CD4-positive, alpha-beta T cell treated with Interleukin-10 for 1 hour (primary cell): Measurements from ENCODE around the gene KCTD3.

Experiments used
- DNase-seq: peaks from one replicate; pipeline ENCODE4 v3.0.0-alpha.2; 2020

KCTD3 gene

GRCh38 chr1:215557992-215558626 is 9.0 kb upstream of the KCTD3 start:
- DNase-seq, result no peak

DNA sequence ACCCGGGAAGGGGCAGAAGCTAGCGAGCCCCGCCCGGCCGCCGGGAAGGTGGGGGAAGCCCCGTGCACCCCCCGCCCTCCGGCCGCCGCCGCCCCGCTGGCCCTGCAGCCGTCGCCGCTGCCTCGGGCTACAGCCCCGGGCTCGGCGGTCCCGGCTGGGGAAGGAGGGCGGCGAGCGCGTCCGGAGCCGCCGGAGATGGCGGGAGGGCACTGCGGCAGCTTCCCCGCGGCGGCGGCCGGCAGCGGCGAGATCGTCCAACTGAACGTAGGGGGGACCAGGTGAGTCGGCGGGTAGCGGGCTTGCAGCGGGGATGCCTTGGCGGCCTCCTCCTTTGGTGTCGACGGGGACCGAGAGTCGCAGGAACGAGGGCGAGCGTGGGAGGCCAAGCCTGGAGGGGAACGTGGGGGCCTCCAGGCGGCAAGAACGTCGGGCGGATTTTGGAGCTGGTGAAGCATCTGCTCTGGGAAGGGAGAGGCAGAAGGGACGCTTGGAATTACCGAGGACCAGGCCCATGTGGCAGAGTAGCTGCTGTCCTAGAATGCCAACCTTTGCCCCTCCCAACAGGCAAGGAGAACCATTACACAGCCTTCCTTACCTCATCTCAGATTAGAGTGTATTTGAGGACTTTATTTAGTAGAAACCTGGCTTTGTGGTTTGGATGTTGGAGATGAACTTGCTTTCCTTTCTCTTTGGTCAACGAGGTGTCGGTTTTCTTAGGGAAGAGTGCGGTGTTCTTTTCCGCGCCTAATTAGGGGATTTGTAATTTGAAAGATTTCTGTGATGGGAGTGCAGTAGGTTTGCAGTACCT is 591 bp downstream of the KCTD3 start:
- DNase-seq, result peak; percentile 4

DNA sequence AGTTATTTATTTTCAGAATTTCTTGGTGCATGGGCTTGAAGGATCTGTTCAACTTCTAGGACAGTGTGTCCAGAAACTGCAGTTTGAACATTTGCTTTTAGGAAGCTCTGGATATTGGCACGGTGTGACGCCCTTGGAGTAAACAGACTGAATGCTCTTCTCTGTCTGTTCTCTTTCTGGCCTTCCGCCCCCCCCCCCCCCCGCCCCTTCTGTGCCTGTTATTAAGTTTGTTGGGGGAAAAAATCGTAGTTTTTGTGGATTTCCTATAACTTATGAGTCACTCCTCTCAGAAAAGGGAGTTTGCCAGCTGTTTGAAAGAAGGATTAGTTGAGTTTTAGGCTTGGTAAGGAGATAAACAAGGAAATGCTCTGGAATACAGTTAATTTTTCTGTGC is 1.2 kb downstream of the KCTD3 start:
- DNase-seq, result no peak

DNA sequence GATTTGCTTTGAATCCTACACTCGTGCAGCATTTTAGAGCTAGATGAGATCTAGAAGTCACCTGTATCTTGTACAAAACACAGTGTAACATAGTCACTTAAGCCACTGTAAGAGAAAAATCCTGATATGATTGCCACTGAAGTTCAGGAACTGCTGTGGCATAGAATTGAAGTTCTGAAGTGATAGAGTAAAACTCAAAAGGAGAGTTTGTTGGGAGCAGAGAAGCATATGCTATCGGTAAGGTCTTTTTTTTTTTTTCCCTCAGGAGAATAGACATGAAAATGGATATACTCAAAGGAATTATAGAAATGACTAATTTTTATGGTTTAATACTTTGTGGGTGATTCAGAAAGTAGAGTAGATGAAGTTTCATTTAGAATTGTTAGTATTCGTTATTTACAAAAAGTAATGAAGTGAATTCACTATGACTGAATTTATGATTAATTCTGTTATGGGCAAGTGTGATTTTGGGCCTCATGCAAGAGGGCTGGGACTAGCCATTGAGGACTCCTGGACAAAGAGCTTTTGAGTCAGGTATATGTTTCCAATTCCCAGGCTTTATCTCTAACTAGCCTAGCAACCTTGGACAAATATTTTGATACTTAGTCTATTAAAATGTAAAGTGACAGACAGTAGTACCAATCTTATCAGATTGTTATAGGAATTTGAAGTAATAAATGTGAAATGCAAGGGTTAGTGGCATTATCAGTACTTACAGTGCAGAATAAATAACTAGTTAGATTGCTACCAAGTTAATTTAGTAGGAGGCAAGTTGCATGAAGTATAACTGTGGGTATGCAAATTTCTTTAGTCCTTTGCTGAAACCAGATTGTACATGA is 3.1 kb downstream of the KCTD3 start:
- no peak for DNase-seq

- DNase-seq, result no peak
These were observed 14.8 kb downstream of the KCTD3 start for GRCh38 chr1:215581896-215582295.

- no peak for DNase-seq
These were observed 16.2 kb downstream of the KCTD3 start for GRCh38 chr1:215583185-215583749.

GRCh38 chr1:215584389-215584788 is 17.3 kb downstream of the KCTD3 start:
- DNase-seq, result no peak

- no peak for DNase-seq
These were observed 22.7 kb downstream of the KCTD3 start for GRCh38 chr1:215589650-215590435.

GRCh38 chr1:215590779-215591491 is 23.8 kb downstream of the KCTD3 start:
- no peak for DNase-seq

- no peak for DNase-seq
These were observed 27.5 kb downstream of the KCTD3 start for GRCh38 chr1:215594640-215595039.

DNA sequence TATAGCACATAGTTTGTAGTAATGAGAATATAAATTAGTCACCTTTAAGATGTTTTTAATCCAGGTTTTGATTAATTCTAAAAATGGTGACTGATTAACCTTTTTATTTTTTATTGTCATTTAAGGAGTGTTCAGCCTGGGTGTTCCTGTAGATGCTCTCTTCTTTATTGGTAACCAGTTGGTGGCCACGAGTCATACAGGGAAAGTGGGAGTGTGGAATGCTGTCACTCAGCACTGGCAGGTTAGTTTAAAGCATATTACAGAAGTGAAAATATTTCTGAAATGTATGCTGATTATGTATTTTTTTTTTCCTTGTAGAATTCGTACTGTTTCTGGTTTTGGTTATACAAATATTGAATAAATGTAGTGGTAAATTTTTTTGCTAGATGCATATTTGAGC is 28.1 kb downstream of the KCTD3 start:
- no peak for DNase-seq

DNA sequence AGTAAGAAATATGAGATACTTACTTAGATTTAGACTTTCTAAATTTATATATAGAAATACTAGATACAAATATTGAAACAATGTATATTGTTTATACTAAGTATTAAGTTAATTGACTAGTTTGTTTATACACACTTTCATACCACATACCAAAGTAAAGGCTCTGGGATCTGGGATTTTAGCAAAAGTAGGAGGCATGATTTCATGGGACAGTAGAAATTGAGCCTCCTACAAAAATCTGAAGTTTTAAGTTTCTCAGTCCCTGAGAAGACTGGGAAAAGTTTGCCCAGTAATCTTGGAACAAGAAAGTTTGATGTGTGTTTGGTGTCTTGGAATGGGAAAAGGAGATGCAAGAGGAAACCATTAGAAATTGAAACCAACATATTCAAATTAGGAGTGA is 30.9 kb downstream of the KCTD3 start:
- DNase-seq, result no peak

DNA sequence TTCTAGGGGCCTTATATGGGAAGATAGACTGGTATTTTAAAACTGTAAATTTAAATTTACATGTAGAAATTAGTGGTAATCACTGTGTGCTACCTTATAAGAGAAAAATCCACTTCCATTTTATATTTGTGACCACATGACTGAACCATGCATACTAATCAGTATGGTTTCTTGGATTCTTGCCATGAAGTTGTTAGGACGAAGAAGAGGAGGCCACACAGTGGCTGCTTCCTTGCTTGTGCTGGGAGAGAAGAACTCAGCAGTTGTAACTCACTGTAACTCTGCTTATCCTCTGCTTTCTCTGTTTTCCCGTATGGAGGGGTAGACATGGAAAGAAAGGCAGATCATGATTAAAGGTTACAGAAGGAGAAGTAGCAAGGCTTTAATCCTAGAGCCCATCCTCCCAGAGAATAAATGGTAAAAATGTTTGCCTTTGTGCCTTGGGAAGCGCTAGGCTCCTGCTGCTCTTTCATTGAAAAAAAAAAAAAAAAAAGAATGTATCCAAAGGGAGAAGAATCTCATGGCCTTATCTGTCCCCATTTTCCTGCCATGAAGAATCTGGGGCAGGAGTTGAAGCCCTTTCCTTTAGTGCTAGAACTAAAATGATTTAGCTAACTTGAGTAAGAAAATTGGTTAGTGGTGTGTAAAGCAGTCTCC is 32.4 kb downstream of the KCTD3 start:
- DNase-seq, result no peak

DNA sequence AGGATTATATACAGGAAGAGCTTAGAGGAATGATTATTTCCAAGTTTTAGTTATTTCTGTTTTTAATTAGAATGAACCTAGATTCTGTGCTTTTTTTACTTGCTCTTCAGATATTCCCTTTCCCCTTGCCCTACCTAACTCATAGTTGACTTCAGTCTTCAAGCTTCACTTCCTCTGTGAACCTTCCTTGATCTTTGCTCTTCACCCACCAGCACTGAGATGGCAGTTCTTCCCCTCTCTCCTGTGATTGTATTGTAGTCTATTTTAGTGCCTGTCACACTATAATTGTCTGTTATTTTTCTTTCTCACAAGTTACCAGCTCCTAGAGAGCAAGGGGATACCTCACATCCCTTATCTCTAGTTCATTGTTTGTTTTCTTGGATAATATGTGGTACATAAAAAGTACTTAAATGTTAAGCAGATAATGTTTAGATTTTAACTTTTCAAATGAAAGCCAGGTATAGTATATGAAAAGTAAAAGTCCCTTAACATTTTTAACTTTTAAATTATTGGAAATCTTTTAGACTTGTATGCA is 33.2 kb downstream of the KCTD3 start:
- DNase-seq, result no peak

DNA sequence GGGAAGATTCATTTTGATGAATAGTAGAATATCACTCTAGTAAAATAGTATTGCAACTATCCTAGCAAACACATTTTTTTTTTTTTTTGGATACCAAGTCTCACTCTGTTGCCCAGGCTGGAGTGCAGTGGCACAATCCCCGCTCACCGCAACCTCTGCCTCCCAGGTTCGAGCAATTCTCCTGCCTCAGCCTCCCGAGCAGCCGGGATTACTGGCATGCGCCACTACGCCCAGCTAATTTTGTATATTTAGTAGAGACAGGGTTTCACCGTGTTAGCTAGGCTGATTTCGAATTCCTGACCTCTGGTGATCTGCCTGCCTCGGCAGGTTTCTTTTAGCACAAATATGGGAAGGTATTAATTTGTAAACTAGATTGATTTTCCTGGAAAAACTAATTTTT is 33.8 kb downstream of the KCTD3 start:
- DNase-seq, result no peak

DNA sequence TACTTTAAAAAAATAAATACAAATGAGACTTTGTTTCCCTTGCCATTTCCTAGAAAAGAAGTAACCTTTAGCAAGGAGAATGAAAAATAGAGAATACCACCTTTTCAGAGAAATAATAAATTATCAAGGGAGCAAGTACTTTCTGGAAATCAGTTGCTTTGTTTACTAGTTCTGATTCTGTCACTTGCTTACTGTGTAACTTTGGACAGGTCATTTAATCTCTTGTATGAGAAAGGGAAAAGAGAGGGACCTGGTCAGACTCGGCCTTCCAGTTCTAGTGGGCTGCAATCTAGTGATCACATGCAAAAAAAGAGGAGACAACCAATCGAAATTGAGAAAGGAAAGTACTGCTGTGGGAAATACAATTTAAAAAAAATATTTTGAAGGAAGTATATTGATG is 34.2 kb downstream of the KCTD3 start:
- no peak for DNase-seq

GRCh38 chr1:215603319-215603718 is 36.2 kb downstream of the KCTD3 start:
- DNase-seq, result no peak

DNA sequence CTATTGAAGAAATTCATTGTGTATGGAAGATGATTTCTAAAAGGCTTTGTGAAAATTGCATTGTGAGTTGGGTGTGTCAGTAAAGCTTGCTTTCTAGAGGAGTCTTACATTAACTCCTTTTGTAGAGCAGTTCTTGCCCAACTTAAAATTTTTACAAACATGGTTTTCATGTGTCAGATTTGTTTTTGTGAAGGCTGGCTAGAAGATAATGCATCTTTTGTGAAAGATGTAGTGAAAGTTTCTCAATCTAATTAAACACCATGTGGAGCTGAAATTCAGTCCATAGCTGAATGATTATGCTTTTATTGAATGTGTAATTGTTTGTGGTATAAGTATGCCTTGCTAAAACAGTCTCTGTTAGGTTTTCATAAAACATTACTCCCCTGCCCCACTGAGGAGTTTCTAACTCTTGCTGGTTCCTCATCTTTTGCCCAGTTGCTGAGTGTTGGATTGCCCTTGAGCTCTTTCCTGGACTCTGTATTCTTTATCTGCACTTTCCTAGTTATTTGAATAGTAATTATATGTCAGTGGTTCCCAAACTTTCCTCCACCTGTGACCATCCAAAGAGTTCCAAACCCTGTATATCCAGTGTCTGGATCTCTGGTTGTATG is 38.0 kb downstream of the KCTD3 start:
- DNase-seq, result no peak

DNA sequence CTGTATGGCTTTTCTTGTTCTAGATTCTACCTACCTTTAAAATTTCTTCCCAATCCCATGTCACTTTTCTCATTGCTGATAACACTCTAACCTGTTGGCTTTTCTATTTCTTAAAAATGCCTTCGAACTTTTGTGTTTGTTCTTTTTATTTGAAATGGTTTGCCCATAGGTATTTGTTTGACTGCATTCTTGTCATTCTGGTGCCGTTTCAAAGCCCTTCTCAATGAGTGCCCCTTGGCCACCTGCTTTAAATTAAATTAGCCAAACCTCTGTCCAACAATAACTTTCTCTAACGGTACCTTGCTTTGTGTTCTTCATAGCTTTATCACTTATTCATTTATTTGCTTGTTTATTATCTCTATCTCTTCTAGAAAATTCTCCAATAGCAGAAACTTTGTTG is 38.9 kb downstream of the KCTD3 start:
- no peak for DNase-seq

DNA sequence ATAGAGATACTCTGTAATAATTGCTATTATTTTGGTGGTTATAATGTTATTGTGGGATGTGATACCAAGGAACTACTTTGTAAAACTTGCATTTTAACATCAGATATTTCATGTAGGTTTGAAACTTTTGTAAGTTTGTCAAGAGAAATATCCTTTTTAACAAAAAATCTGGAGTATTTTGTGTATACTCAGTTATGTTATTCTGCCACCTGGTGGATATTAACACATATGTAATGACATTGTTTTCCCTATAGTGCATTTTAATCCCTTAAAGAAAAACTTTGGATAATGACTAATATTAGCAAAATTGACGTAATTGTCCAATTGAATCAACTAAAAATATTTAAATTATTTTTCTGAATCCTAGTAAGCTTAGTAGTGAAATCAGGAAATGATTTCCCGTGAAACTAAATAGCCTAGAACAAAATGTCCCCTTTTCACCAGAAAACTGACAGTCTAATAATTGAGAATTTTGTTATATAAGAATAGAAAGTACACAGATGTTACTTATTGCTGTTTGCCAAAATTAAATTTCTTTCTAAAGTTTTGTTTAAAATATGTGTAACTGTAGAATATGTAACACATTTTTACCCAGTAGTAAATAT is 39.6 kb downstream of the KCTD3 start:
- DNase-seq, result no peak
